Measurements from ENCODE around the gene NOXO1.

DNA sequence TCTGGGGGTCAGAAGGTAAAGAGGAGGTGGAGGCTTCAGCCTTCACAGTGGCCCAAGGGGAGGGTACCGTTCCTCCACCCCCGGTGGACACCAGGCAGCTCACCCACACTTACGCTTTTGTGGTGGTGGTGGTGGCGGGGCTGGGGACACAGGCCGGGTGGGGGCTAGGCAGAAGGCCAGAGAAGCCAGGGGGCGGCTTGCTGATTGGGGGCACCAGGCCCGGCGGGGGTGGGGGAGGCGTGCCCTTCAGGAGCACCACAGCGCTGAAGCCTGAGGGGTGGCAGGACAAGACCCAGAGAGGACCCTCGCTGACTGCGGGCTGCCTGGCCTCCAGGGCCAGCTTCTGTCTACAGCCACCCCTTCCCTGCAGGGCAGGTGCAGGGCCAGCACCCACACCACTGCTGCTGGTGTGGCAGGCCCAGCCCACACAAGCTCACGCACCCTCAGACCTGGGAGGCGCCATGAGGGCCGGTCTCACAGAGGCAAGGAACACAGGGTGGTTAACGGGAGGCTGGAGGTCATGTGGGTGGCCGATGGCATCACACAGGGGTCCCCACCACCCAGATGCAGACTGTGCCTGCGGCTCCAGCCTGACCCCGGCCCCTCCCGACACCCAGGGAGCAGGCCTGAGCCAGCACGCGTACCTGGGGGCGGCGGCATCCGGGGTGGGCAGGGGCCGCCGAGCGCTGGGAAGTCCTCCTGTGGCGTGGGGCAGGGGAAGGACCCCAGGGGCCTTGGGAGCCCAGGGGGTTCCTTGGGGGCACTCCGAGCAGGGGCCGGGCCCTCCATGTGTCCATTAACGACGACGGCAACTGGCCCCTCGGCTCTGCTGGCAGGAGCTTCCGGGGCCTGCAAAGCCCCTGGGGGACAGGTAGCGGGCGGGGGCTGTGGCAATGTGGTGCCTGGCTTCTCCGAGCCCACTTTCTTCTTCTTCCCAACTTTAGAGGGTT, 17.9 kb upstream of the NOXO1 start:
- TF ChIP-seq, protein P1, sequence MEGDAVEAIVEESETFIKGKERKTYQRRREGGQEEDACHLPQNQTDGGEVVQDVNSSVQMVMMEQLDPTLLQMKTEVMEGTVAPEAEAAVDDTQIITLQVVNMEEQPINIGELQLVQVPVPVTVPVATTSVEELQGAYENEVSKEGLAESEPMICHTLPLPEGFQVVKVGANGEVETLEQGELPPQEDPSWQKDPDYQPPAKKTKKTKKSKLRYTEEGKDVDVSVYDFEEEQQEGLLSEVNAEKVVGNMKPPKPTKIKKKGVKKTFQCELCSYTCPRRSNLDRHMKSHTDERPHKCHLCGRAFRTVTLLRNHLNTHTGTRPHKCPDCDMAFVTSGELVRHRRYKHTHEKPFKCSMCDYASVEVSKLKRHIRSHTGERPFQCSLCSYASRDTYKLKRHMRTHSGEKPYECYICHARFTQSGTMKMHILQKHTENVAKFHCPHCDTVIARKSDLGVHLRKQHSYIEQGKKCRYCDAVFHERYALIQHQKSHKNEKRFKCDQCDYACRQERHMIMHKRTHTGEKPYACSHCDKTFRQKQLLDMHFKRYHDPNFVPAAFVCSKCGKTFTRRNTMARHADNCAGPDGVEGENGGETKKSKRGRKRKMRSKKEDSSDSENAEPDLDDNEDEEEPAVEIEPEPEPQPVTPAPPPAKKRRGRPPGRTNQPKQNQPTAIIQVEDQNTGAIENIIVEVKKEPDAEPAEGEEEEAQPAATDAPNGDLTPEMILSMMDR (IDR thresholded peaks at IDR 0.05): no peak
- TF ChIP-seq POLR2A (IDR thresholded peaks at IDR 0.05; ENCODE audit: low read depth) (no peak), POLR2AphosphoS5 (IDR thresholded peaks at IDR 0.05) (no peak)

All from esophagus muscularis mucosa (tissue), 3 donors.